ENCODE results near the gene SMIM7. TPM values are rescaled to one million over a fixed set of nuclear protein-coding genes. Genes with fewer than 3 reads are reported as not detected.

The SMIM7 gene
- total RNA-seq, 1 donor from 2014 or later, result 75.3 TPM

DNA sequence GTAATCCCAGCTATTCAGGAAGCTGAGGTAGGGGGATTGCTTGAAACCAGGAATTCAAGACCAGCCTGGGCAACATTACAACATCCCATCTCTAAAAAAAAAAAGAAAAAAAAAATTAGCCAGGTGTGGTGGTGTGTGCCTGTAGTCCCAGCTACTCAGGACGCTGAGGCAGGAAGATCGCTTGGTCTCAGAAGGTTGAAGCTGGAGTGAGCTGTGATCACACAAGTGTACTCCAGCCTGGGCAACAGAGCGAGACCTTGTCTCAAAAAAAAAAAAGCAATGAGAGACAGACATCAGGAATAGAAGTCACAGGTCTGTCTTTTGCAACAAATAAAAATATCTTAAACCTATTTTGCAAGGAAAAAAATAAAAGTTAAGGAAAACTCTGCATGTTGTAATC lies 24.3 kb upstream of the SMIM7 start:
- no peak for FAIRE-seq
- H3K36me3 ChIP-seq (ENCODE audit: control insufficient read depth, insufficient read depth, low read length), result no peaks in the 10 kb centered on the region
- TF ChIP-seq, protein P1, sequence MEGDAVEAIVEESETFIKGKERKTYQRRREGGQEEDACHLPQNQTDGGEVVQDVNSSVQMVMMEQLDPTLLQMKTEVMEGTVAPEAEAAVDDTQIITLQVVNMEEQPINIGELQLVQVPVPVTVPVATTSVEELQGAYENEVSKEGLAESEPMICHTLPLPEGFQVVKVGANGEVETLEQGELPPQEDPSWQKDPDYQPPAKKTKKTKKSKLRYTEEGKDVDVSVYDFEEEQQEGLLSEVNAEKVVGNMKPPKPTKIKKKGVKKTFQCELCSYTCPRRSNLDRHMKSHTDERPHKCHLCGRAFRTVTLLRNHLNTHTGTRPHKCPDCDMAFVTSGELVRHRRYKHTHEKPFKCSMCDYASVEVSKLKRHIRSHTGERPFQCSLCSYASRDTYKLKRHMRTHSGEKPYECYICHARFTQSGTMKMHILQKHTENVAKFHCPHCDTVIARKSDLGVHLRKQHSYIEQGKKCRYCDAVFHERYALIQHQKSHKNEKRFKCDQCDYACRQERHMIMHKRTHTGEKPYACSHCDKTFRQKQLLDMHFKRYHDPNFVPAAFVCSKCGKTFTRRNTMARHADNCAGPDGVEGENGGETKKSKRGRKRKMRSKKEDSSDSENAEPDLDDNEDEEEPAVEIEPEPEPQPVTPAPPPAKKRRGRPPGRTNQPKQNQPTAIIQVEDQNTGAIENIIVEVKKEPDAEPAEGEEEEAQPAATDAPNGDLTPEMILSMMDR (IDR thresholded peaks at IDR 0.05; ENCODE audit: insufficient read depth, low read length, severe bottlenecking), result no peak
- no peak overlapping the region for H3K4me3 ChIP-seq (ENCODE audit: low read depth, low read length)
- no peak for DNase-seq (ENCODE audit: low read depth)
- no peaks in the 10 kb centered on the region for H3K27me3 ChIP-seq (ENCODE audit: control insufficient read depth, insufficient read depth, low read length)

DNA sequence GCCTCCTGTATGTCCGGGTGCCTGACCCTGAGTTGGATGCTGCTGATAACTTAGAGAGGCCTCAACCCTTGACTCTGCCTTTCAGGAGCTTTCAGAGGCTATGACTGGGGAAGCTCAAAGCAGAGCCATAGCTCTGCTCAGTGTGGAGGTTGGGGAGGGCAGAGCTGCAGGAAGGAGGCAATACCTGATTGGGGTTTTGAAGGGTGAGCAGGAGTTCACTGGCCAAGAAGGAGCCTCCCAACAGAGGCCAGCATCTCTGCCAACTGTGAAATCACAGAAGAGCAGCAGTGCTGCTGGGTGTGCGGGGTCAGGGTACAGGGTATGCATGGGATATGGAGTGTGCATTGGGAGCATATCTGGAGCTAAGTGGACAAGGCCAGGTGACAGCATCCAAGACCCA lies 22.6 kb upstream of the SMIM7 start:
- H3K4me3 ChIP-seq (ENCODE audit: low read depth, low read length), result no peak overlapping the region
- no peak for FAIRE-seq
- TF ChIP-seq, protein P1 (IDR thresholded peaks at IDR 0.05; ENCODE audit: insufficient read depth, low read length, severe bottlenecking), result no peak

DNA sequence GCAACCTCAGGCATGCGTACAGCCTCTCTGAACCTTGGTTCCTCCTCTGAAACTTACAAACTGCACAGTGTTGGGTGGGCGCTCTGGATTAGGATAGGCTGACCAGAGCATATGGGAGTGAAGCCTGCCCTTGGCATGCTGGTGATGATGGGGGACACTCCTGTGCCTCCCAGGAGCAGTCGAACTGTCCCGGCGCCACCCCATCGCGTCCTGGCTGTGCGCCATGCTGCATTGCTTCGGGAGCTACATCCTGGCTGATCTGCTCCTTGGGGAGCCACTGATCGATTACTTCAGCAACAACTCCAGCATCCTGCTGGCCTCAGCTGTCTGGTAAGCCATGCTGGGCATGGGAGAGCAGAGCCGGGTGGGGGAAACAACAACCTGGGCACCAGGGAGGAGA lies 19.9 kb upstream of the SMIM7 start:
- H3K27me3 ChIP-seq (ENCODE audit: control insufficient read depth, insufficient read depth, low read length), result no peaks in the 10 kb centered on the region
- no peak for FAIRE-seq
- H3K36me3 ChIP-seq (ENCODE audit: control insufficient read depth, insufficient read depth, low read length), result no peaks in the 10 kb centered on the region

More for the DNA sequence above, 22.6 kb upstream of the SMIM7 start:
- H3K36me3 ChIP-seq (ENCODE audit: control insufficient read depth, insufficient read depth, low read length), result no peaks in the 10 kb centered on the region
- no peaks in the 10 kb centered on the region for H3K27me3 ChIP-seq (ENCODE audit: control insufficient read depth, insufficient read depth, low read length)
- DNase-seq (ENCODE audit: low read depth), result no peak

DNA sequence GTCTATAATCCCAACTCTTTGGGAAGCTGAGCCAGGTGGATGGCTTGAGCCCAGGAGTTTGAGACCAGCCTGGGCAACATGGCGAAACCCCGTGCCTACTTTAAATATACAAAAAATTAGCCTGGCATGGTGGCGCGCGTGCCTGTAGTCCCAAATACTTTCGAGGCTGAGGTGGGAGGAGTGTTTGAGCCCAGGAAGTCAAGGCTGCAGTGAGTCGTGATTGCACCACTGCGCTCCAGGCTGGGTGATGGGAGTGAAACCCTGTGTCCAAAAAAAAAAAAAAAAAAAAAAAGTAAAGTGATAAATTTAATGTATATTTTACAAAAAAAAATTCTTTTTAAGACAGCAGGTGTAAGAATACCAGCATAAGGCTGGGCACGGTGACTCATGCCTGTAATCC lies 18.6 kb upstream of the SMIM7 start:
- Histone ChIP-seq H3K4me3 (ENCODE audit: low read depth, low read length) (no peak overlapping the region), H3K27me3 (ENCODE audit: control insufficient read depth, insufficient read depth, low read length) (no peaks in the 10 kb centered on the region), H3K36me3 (ENCODE audit: control insufficient read depth, insufficient read depth, low read length) (no peaks in the 10 kb centered on the region)
- FAIRE-seq, result no peak
- DNase-seq (ENCODE audit: low read depth), result peak; percentile 41
- TF ChIP-seq, protein P1 (IDR thresholded peaks at IDR 0.05; ENCODE audit: insufficient read depth, low read length, severe bottlenecking), result no peak

More for the DNA sequence above, 19.9 kb upstream of the SMIM7 start:
- H3K4me3 ChIP-seq (ENCODE audit: low read depth, low read length), result no peak overlapping the region
- TF ChIP-seq, protein P1 (IDR thresholded peaks at IDR 0.05; ENCODE audit: insufficient read depth, low read length, severe bottlenecking), result no peak
- no peak for DNase-seq (ENCODE audit: low read depth)

DNA sequence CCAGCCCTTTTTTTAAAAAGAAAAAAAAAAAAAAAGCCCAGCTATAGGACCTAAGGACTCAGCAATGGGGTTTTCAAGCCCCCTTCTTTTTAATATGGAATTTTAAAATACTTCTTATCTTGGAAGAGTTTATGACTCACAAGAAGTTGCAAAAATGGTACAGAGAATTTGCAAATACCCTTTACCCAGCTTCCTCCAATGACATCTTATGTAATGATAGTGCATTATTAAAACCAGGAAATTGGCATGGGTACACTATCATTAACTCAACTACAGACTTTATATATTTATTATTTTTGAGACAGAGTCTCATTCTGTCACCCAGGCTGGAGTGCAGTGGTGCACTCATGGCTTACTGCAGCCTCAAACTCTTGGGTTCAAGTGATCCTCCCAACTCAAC lies 17.1 kb upstream of the SMIM7 start:
- H3K4me3 ChIP-seq (ENCODE audit: low read depth, low read length), result no peak overlapping the region
- FAIRE-seq, result no peak

More for the DNA sequence above, 17.1 kb upstream of the SMIM7 start:
- TF ChIP-seq, protein P1 (IDR thresholded peaks at IDR 0.05; ENCODE audit: insufficient read depth, low read length, severe bottlenecking), result no peak
- H3K36me3 ChIP-seq (ENCODE audit: control insufficient read depth, insufficient read depth, low read length), result no peaks in the 10 kb centered on the region
- no peaks in the 10 kb centered on the region for H3K27me3 ChIP-seq (ENCODE audit: control insufficient read depth, insufficient read depth, low read length)
- peak; percentile 26 for DNase-seq (ENCODE audit: low read depth)

All from bronchial epithelial cell (primary cell).